HT1080 (cell line): ENCODE measurements around the gene ABLIM2. TPM values are rescaled to one million over a fixed set of nuclear protein-coding genes. Genes with fewer than 3 reads are reported as not detected.

Experiments used
- DNase-seq: peaks from one replicate; pipeline ENCODE4 v3.0.0-alpha.2; 2015; ENCODE audit warnings: low read depth
- total RNA-seq: library from RNA; depleted of rRNA; stranded (reverse); fragments of >200 nt; shearing (Covaris generic); gene quantifications from 2 replicates; pipeline ENCODE4 v1.2.3, GENCODE V29; 2014

The ABLIM2 gene
- total RNA-seq, 1 experiment from 2014 or later: 0.19 TPM

DNA sequence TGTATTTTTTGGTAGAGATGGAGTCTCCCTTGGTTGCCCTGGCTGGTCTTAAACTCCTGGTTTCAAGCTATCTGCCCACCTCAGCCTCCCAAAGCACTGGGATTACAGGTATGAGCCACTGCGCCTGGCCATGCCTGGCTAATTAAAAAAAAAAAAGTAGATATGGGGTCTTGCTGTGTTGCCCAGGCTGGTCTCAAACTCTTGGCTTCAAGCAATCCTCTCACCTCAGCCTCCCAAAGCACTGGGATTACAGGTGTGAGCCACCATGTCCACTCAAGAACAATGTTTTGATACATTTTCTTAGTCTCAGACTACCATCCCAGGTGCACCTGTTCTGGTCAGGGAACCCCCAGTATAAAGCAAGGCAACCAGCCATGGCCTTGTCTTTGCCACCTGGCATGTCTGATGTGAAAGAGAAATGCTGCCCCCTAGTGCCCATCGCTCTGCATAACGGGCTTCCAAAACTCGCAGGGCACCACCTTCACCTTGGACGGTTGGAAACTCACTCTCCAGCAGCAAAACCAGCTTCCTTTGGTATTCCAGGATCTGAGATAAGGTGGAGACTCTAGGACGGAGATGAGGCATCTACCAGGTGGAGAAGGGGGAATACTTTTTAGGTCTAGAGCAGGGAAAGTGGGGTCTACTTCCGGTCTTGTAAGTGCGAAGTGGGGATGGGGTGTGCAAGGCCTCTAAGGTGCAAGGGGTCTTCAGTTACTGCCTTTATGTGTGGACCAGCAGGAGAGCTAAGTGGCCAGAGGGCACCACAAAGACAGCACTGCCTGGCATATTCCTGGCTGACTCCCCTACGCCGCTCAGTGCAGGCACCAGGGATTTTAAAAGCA lies 171.2 kb downstream of the ABLIM2 start:
- DNase-seq: peak; percentile 58

DNA sequence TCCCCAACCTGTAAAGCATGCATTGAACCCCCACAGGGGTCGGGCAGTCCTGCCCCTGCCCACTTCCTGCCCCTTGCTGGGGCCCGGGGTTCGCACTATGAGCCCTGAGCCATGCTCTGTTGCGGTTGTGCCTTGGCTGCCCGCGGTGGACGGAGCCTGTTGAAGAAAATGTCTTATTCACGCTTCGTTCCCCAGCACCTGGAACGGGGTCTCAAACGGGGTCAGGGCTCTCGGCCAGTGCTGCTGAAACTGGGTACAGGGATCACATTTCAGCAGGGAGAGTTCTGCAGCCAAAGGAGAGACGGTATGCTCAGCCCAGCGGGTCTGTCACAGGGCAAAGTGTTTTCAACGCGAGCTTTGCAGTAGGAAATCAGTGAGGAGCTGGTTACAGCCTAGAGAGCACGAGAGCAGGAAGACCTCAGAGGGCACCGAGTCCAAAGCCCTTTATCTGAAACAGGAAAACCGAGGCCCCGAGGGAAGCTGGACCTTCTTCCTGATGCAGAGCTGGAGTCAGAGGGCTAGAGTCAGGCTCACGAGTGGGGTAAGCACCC lies 172.6 kb downstream of the ABLIM2 start:
- DNase-seq: no peak

DNA sequence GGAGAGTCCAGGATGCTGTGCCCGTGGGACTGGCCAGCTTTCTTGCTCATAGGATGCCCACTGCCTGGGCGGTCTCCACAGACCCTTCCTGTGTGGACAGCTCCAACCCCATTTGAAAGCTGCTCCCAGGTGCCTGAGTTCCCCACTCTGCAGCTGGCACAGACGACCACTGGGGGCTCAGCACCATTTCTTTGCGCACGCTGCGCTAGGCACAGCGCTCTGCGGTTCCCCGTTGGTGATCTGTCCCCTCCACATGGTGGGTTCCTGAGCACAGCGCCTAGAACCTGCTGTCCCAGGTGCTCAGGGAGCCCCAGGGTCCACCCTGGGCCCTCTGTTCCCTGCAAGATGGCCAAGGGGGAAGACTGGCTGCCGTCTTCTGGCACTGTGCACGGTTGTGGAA lies 173.5 kb downstream of the ABLIM2 start:
- DNase-seq: no peak

DNA sequence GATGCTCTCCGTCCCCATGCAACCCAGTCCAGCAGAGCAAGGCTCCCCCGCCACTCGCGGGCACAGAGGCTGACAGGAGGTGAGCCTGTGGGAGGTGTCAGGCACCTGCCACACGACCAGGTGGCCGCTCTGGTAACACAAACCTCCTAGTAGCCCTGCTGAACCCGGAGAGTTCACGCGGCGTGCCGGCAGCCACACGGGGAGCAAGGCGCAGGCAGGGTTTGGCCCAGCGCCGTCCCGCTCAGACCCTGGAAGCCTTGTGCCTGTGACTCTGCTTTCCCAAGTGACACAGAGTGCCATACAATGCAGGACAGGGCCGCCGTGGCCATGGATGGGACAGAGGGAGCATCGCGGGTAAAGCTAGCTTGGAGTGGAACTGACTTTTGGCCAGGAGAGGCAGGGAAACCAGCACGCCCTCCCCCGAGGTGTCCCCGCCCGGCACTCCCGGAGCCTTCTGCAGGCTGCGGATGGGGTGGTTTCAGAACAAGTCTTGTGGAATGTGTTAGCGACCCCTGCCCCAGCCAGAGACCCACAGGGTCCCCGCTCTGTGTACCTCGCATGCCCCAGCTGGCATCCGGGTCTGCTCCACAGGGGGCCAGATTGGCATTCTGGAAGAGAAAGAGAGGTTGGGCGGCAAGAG lies 174.2 kb downstream of the ABLIM2 start:
- DNase-seq: no peak

DNA sequence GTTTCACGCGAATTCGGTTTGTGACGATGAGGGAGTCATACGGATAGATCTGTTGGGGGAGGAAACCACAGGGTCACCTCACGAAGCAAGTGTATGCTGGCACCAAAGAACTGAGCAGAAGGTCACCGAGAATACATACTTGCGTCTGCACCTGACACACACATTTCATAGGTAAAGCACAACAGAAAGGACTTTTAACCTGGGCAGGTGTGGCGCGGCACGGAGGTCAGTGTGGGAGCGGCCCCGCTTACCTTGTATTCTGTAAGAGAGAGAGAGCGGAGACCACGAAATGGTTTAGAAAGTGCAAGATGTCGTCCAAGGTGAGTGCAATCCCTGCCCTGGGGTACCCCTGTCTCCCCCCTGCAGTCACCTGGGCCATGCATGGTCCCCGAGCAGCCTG lies 175.3 kb downstream of the ABLIM2 start:
- no peak for DNase-seq

DNA sequence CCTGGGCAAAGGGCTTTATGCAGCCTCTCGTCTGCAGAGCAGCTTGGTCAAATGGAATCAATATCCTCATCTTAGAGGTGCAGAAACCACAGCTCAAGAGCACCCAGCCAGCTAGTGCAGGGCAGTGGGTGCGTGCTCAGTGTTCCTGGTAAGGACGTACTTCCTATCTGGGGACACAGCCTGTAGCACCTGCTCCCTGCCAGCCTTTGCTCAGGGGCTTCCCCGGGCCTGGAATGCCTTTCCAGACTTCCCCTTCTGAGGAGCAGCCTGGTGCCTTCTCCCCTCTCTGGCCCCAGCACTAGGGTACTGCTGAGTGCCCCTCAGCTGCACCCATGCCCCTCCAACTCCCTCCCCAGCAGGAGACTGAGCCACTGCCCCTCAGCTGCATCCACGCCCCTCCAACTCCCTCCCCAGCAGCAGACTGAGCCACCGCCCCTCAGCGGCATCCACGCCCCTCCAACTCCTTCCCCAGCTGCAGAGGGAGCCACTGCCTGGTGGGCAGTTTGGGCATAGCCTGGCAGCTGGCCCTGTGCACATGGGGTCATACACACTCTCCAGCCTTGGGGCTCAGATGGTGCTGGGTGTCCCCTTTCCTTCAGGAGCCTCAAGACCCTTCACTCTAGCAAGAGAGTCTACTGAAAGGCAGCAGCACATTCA lies 176.7 kb downstream of the ABLIM2 start:
- DNase-seq: no peak

DNA sequence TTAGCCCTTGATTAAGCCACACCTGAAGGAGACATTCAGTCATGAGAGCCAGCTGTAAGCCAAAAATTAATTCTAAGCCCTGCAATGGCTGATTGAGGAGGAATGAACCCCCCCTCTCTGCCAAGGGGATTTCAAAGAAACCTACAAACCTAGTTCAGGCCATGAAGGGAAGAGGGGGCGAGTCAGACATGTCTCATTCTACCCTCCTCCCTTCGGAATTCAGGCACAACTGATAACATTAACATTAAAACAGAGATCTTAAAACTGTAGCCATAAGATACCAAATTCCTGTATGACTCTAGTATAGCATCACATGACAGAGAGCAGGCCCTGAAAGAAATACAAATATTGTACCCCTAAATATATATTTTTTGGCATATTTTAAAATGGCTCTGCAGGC lies 178.6 kb downstream of the ABLIM2 start:
- no peak for DNase-seq

DNA sequence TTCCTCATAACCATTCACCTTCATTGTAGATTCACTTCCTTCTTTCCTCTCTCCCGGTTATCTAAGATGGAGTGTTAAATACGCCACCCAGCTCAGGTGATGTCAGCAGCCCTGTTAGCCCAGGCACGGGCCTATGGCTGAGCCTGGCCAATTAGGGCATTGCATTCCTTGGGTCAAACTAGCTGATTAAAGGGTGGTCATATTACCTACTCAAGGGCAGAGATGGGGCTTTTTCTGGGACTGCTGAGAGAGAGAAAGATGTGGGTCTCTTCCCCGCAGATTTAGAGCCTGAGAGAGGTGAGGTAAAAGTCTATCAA lies 179.0 kb downstream of the ABLIM2 start:
- no peak for DNase-seq

DNA sequence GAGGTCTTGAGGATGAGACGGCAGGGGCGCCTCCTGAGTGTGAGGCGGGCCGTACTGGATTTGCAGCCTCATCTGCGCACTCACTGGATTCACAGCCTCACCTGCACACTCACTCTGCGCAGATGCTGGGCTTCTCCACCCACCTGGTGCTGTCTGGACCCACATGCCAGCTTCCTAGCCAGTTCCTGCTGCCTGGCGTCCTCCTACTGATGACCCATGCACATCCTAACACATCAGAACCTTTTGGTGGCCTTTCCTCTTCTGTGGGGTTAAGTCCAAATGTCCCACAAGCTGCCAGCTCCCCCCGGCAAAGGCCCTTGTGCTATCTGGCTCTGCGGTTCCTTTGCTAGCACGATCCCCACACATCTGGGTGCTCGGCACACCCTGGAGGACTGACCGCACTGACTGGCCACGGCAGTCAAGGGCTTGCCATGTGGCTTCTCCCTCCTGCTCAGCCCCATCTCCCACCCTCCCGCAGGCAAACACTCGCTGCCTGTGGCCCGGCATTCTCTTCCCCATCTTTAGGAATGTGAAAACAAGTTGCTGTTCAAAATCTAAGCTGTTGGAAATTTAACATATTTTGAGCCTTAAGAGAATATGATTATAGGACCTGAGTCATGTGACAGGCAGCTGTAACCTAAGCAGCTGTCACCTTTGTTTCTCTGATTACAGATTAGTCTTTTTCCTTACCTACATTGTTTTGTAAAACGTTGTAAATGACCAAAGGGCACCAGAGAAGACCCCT lies 179.5 kb downstream of the ABLIM2 start:
- DNase-seq: no peak

DNA sequence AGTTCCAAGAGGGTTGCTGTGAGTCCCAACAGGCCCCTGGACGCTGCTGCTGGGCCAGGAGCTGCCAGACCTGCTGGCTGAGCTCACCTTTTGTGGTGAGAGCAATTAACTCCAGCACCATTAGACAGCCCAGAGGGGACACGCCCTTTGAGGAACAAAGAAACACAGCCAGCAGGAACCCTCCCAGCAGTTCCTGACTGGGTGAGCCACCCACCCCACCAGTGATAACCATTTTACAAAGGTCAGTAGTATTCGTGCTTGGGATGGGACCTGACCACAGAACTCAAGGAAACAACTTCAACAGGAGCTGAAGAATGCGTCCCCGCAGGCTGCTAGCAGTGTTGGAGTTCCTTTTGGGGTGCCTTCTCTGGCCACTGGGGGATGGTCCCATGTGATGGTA lies 180.1 kb downstream of the ABLIM2 start:
- no peak for DNase-seq

DNA sequence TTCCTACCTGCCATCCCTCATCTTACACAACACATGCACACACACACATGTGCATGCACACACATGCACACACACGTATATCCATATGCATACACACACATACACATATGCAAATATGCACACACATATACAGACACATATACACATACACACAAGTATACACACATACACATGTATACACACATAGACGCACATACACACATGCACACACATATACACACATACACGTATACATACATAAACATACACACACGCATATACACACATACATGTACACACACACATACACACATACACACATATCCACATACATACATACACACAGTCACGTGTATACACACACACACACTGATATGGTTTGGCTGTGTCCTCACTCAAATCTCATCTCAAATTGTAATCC lies 182.0 kb downstream of the ABLIM2 start:
- no peak for DNase-seq

DNA sequence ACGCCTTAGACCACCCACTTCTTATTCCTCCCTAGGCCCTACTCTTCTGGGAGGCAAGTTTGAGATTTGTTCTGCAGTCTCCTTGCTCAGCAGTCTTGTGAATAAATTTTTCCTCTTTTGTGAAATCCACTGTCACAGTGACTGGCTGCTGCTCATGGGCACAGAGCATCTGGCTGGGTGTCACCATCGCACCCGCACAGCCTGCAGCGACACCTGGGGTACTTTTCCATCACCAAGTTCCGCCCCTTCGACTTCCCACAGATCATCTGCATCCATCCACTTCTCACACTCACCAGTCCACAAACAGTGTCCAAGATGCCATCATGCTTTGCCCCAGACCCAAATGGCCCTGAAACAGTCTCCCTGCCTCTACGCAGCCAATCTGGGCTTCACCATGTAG lies 182.6 kb downstream of the ABLIM2 start:
- no peak for DNase-seq

DNA sequence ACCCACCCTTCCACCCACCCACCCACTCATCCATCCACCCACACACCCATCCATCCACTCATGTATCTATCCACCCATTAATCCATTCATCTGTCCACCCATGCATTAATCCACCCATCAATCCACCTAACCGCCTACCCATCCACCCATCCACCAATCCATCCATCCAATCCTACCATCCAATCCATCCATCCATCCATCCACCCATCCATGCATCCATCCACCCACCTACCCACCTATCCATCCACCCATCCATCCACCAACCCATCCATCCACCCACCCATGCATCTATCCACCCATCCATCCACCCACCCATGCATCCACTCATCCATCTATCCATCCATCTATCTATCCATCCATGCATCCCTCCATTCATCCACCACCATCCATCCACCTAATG lies 184.2 kb downstream of the ABLIM2 start:
- no peak for DNase-seq

DNA sequence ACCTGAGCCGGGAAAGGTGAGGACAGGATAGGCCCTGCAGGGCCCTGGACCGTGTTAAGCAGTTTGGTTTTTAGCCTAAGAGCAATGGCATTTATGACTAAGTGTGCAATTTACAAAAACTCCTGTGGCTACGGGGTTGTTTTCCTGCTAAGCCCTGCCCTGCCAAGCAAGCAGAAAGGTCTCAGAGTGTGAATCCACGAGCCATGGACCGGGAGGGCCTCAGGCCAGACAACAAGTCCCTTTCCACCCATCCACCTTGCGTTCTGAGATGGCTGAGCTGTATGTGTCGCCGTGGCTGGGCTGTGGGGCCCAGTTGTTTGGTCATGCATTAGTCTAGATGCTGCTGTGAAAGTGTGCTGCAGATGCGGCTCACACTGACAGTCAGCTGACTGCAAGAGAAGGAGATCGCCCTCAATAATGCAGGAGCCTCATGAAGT lies 185.1 kb downstream of the ABLIM2 start:
- peak; percentile 20 for DNase-seq

DNA sequence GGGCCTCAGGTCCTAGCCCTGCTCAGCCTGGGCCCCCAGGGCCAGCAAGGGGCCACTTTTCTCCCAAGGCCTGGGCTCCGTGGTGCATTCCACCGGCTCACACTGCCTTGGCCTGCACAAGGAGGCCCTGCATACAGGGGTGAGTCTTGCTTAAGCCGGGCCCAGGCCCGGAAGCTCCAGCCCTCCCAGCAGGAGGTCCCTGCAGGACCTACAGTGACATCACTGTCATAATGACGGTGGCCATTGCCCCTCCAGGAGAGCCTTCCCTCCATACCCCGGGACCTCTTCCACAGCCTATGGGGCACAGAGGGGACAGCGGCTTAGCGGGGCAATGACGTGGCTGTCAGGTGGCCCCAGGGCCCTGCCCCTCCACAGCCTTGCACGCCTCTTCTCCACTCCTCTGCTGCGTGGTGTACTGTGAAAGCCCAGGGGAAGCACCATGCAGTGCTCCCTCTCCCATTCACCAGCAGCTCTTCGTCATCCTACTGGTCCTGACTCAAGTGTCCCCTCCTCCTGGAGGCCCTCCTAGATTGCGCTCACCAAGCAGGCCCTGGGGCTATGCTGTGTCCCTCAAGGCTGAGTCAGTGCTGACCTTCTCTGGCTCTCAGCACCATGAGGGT lies 186.6 kb downstream of the ABLIM2 start:
- DNase-seq: no peak

DNA sequence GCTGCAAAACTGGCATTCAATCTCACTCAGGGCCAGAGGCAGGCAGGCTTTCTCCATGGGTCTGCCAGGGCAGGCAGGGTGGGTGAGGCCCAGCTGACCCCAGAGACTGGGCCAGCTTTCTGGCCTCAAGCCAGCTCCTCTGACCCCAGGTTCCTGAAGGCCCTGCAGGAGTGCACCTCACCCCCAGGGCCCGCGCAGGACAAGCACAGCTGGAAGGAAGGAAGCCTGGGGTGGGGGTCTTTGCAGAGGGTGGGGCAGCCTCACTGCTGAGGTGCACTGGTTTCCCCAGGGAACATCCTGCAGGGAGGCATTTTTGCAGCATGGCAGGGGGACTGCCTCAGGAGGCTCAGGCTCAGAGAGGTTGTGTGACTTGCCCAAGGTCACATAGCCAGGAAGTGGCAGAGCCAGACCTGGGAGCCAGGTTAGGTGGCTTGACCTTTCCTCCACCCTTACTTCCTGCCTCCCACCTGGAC lies 187.4 kb downstream of the ABLIM2 start:
- DNase-seq: no peak

DNA sequence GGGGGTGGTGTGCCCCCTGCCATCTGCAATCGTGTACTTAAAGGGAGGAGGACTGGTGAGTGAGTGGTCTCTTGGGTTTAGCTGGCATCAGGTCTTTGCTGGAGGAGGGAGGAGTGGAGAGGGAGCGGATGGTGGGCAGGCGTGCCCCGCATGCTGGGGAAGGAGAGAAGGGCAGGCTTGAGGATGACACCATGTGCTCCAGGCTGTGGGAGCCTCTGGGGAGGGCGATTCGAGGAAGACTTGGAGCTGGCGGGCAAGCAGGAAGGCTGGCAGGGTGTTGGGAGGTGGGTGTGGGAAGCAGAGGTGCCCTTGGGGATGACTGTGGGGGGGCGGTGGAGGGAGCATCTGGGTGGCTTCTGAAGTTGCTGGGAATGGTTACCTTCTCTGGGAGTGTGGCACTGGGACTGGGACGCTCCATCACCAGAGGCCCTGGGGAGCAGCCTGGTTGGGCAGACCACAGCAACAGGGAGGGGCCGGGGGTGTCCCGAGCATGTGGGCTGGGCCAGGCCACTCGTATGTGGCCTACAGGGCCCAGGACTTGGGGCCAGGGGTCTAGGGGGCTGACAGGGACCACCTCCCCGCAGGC lies 188.2 kb downstream of the ABLIM2 start:
- no peak for DNase-seq

DNA sequence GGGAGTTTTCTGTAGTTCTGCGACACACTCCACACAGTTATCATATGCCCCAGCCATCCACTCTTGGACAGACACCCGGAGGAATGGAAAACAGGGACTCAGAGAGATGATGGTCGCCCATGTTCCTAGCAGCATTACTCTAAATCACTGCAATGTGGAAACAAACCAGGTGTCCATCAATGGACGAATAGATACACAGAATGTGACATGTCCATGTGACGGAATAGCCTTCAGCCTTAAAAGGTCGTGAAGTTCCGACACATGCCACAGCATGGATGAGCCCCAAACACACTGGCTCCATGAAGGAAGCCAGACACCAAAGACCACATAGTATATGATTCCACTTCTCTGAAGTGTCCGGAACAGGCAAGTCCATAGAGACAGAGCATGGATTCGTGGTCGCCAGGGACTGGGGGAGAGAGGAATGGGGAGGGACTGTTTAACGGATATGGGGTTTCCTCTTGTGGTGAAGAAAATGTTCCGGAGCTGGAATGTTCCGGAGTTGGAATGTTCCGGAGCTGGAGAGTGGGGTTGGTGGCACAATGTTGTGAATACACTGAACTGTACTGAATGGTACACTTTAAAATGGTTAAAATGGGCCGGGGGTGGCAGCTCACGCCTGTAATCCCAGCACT lies 190.2 kb downstream of the ABLIM2 start:
- DNase-seq: no peak

DNA sequence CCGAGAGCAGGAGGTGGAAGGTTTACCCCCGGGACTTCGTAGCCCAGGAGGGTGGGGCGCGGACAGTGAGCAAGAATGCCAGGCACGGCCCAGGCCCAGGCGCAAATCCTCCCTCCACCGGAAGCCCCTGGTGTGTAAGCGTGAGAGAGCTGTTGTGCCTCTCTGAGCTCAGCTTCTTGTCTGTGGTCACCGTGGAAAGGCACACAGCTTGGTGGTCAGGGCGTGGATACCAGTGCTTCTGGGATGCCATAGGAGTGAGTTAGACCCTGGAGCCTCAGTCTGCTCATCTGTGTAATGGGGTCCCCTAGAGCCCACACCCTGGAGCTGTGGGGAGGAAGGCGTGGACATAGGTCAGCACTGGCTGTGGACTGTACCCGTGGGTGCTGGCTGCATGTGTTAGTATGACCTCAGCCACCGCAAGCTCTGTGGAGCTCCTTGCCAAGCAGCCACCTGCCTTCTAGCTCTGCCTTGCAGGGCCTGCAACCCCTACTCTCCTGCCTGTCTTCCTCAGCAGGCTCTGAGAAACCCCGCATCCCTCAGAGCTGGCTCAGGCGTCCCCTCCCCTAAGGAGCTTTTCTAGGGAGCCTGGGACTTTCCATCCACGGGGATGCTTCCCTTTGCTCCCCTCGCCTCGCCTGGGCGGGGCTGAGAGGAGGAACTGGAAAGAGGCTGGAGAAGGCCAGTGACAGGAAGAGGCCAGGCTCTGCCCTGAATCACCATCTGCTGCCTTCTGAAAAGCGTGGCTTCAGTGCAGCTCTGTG lies 190.9 kb downstream of the ABLIM2 start:
- no peak for DNase-seq
